PC-9 (cell line): ENCODE measurements around the gene PPIL1.

ENCODE experiments used
- CTCF ChIP-seq: fragments of 200-600 bp; sonication (generic); conservative IDR thresholded peaks from 2 replicates; pipeline ENCODE4 v1.6.1; 2017; ENCODE audit warnings: mixed run types, antibody characterized with exemption, mild to moderate bottlenecking, moderate library complexity
- EZH2 ChIP-seq: fragments of 200-600 bp; sonication (generic); IDR thresholded peaks from 2 replicates; pipeline ENCODE4 v1.8.0; 2017; ENCODE audit warnings: antibody characterized with exemption, low read depth

GRCh38 chr6:36852481-36853147 lies 22.0 kb downstream of the PPIL1 start:
- TF ChIP-seq CTCF (no peak), EZH2 (no peak)
